GM18861 (cell line): Measurements from ENCODE around the gene PRIM2.
"Not testable (repeated sequence)": the region's sequence is repeated elsewhere in the genome, so short reads cannot be mapped to it uniquely, and the experiment has no call there.

Experiments used
- ATAC-seq: cut with Tn5 transposase; IDR thresholded peaks from one replicate; pipeline ENCODE4 v1.9.1; 2021; ENCODE audit not compliant: unreplicated experiment

Gene PRIM2

DNA sequence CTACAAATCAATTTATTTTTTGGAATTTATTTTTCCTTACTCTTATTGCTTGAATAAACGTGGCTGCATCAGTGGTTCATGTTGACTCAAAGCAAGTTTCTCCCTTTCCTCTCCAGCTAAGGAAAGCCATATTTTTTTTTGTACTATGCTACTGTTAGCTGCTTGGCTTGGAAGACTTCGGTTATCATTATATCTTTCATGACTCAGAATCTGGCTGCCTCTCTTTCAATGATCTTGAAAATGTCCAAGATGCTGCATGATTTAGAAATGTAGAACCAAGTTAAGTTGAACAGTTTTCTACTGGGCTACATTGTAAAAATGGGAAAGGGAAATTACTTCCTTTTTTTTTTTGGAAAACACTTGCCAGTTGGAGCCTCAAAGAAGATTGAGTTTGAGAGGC lies 44.9 kb downstream of the PRIM2 start:
- ATAC-seq = not testable (repeated sequence)

- not testable (repeated sequence) for ATAC-seq
Measured at GRCh38 chr6:57365076-57365583, 47.7 kb downstream of the PRIM2 start.

DNA sequence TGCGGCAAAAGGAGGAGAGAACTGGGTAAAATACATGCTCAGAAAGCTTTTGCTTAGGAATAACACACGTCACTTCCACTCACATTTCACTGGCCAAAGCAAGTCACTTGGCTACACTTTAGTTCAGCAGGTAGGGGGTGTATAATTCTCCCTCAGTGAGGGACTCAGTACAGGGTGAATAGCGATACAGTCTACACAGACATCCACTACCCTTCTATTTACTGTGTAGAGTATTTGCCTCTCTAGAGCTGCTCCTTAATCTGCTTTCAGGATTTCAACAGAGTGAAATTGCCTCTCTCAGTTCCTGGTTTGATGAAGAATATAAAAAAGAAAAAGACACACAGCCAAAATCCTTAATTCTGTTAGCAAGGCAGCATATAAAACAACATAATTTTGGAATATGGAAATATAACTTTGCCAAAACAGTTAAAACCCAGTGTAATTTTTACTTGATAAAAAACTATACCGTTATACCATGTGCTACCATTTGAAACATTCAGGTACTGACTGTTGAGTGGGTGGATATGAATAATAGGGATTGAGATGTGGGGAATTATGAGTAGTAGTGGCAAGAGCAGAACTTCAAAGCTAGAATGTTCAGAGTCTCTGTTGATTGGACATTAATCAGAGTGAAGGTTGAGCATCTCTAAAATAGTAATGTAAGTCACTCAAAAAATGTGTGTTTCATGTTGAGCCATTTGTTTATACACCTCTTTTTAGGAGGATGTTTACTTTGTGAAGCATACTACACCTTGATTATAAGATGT lies 51.7 kb downstream of the PRIM2 start:
- ATAC-seq = not testable (repeated sequence)

- ATAC-seq = not testable (repeated sequence)
Measured at GRCh38 chr6:57371779-57372178, 54.3 kb downstream of the PRIM2 start.

GRCh38 chr6:57374764-57375163 lies 57.3 kb downstream of the PRIM2 start:
- ATAC-seq = not testable (repeated sequence)

DNA sequence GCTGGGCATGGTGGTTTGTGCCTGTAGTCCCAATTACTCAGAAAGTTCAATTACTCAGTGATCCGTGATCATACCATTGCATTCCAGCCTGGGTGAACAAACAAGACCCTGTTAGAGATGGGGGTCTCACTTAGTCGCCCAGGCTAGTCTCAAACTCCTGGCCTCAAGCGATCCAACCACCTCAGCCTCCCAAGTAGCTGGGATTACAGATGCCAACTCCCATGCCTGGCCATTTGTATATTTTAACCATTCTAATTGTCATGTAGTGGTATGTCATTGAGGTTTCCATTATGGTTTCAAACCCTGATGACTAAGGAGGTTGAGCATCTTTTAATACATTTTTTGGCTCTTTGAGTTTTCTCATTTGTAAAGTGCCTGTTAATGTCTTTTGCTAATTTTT lies 58.7 kb downstream of the PRIM2 start:
- ATAC-seq = not testable (repeated sequence)

DNA sequence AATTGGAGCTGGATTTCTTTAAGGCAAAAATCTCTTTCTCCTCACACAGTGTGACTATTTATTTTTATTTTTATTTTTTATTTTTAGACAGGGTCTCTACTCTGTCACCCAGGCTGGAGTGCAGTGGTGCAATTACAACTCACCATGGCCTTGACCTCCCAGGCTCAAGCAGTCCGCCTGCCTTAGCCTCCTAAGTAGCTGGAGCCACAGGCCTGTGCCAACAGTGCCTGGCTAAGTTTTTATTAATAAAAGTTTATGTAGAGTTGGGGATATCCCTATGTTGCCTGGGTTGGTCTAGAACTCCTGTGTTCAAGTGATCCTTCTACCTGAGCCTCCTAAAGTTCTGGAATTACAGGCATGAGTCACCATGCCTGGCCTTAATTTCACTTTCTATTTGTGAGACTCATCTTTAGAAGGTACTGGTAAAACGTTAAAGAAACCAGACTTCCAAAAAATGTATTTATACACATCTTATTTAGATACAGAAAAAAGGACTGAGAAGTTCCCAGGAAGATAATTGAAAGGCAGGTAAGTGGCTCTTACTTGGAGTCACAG lies 71.7 kb downstream of the PRIM2 start:
- not testable (repeated sequence) for ATAC-seq

GRCh38 chr6:57390818-57391217 lies 73.4 kb downstream of the PRIM2 start:
- not testable (repeated sequence) for ATAC-seq

- ATAC-seq = not testable (repeated sequence)
Measured at GRCh38 chr6:57392047-57392446, 74.6 kb downstream of the PRIM2 start.

DNA sequence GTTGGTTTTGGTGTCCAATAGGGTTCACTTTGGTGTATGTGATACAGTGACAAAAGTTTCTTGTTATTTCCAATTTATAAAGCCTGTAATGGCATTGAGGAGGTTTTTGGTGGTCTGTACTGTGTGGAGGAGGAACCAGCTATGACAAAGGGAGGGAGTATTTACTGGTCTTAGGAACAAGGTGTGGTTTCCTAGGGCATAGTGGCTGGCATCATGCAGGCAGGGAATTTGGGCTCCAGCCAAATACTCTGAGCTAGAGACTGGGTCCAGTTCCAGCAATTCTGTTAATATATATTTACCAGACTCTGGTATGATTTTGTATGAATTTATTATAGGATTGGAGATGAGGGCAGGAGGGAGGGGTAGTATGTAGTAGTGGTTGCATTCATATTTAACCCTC lies 101.9 kb downstream of the PRIM2 start:
- ATAC-seq = not testable (repeated sequence)

- peak; percentile 48 for ATAC-seq
Measured at GRCh38 chr6:57421503-57421902, 104.1 kb downstream of the PRIM2 start.

- no peak for ATAC-seq
Measured at GRCh38 chr6:57423468-57423867, 106.0 kb downstream of the PRIM2 start.

GRCh38 chr6:57431742-57432141 lies 114.3 kb downstream of the PRIM2 start:
- not testable (repeated sequence) for ATAC-seq

DNA sequence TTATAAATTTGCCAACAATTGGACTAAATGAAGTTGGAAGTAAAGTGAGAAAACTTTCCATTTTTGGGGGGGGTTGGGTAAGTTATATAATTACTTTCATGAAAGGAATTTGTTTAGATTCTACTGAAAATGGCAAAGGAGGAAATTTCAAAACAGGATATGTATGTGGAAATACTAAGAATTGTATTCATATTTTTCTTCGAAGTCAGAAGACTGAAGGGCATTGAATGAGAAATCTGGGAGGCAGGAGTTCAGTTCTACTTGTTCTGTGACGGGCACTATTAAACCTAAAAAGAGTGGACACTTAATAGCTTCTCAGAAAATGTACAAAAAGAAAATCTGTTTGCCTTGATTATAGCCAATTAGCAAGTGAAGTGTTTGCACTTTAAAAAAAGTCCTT lies 114.7 kb downstream of the PRIM2 start:
- no peak for ATAC-seq

DNA sequence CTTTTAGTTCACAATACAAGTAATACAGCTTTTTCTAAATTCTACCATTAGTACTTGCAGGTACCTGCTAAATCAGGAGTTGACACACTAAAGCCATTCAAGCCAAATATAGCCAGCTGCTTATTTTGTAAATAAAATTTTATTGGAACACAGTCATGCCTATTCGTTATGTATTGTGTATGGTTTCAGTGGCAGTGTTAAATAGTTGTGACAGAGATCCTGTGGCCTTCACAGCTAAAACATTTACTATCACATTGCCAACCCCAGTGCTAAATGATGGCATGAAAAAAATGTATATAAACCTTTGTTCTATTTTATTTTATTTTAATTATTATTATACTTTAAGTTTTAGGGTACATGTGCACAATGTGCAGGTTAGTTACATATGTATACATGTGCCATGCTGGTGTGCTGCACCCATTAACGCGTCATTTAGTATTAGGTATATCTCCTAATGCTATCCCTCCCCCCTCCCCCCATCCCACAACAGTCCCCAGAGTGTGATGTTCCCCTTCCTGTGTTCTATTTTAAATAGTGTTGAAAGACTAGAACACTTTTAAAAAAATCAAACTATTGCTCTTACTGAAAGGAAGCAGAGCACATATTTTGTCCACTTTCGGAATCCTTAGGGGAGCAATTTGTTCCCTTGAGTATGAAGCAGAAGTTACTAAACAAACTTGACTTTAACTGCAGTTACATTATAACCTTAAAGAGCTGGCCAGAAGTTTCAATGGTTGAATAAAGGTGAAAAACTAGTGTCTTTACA lies 115.7 kb downstream of the PRIM2 start:
- ATAC-seq = peak; percentile 65

DNA sequence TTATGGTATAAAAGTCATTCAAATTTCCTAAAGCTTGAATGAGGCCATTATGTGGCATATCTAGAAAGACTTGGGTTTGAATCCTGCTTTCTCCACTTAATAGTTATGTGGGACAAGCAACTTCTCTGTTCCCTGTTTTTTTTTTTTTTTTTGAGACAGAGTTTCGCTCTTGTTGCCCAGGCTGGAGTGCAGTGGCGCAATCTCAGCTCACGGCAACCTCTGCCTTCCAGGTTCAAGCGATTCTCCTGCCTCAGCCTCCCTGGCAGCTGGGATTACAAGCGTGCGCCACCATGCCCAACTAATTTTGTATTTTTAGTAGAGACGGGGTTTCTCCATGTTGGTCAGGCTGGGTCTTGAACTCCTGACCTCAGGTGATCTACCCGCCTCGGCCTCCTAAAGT lies 116.4 kb downstream of the PRIM2 start:
- not testable (repeated sequence) for ATAC-seq

- ATAC-seq = no peak
Measured at GRCh38 chr6:57434944-57435343, 117.5 kb downstream of the PRIM2 start.

- no peak for ATAC-seq
Measured at GRCh38 chr6:57435475-57436160, 118.2 kb downstream of the PRIM2 start.

- ATAC-seq = not testable (repeated sequence)
Measured at GRCh38 chr6:57440735-57441134, 123.3 kb downstream of the PRIM2 start.

DNA sequence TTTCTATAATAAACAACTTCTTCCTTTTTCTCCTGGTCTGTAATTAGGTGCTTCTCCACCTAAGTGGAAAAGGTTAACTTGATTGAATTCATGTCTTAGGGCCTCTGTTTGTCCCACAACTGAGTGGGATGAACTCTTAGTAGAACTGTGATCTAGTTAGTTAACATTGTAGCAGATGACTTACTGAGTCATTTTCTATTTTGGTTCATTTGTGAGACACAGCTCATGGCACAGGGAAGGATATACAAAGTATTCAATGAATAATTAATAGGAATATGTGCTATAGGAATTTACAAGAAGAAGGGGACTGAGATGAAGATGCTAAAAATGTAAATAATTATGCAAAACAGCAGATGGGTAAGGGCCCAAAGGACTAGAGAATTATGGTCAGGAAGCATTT lies 124.7 kb downstream of the PRIM2 start:
- not testable (repeated sequence) for ATAC-seq

- not testable (repeated sequence) for ATAC-seq
Measured at GRCh38 chr6:57443181-57443580, 125.8 kb downstream of the PRIM2 start.
